NK-92 treated with Interleukin-12 subunit alpha and Interleukin-12 subunit beta, amount 100 ng/mL, for 24 hours (cell line): ENCODE data around the gene NDOR1.
A peak's percentile ranks its signal among the peaks of the same experiment; 100 is the strongest.

Source experiments
- DNase-seq: peaks from one replicate; lab custom pipeline; 2025; lab: John Stamatoyannopoulos, UW

The NDOR1 gene

DNA sequence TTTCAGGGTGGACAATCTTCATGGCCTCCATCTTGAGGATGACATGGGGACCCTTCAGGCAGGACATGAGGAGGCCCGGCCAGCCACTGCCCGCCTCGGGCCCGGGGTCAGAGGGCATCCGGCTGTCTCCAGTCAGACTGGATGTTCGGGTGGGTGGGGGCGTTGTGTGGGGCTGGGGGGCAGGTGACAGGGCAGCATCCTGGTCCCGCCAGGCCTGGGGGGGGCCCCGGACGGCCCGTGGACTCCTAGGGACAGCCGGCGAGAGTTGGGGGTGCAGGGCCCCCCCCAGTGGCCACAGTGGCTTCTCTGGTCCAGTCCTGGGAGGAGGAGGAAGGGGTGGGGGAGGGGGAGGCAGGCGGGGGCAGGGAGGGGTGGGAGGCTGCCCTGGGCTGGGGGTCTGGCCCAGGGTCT is 15.6 kb downstream of the NDOR1 start:
- DNase-seq, result no peak

DNA sequence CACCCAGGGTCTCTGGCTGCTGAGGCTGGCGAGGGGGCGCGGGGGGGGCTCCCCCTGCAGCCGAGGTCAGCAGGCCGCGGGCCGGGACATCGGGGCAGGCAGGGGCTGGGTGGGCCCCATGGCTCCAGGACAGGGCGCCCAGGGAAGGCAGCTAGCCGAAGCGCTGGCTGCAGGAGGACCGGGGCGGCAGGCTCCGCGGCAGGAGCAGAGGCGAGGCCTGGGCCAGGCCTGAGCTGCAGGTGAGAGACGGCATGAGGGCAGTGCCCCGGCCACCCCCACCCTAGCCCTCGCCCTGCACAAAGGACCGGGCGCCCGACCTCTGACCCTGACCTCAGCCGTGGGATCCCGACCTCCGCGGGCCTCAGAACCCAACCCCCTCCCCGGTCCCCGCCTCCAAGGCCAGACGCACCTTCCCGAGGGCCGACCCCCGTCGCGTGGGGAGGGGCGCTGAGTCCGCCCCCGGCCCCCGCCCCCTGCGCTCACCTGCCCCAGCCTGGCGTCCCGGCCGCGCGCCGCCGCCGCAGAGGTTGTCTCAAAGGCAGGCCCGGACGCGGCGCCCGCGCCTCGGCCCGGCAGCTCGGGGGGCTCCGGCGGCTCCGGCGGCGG is 16.1 kb downstream of the NDOR1 start:
- DNase-seq, result no peak

DNA sequence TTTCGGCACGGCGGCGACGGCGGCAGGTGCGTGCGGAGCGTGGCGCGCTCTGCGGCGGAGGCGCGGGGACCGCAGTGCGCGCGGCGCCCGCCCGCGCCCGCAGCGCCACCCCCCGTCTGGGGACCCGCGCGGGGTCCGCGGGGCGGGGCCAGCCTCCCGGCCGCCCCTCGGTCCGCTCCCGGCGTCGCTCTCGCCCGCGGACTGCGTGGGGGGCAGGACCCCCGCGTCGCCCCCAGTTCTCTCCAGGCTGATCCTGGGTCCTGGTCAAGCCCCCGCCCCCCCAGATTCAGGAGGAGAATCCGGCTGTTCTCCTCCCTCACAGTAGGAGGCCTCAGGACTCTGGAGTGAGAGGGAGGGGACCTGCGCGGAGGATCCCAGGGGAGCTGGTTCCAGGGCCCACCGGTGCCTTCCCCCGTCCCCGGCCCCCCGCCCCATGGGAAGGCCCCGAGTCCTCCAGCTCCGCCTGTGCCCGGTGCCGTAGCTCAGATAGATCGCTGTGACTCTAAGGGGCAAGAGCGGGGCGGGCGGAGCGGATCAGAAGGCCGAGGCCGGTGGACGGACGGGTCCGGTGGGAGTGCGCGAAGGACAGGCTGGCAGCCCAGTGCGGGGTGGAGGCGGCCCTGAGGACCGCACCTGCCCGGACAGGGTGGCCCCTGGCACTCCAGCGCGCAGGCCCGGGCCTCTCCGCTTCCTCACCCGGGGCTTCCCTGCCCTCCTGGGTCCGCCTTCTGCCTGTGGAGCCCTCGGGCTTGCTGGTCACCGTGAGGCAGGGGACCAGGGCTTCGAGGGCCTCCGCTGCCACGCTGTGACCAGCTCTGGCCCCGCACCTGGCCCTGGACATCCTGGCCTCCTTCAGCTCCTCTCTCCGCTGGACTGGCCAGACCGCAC is 16.9 kb downstream of the NDOR1 start, which contains the start of gene RNF208:
Gene RNF208, minus strand, starts transcription at position 51 of the 888 bp plus-strand sequence. CDS start 1,028 bp downstream, outside the sequence.
- no peak for DNase-seq

DNA sequence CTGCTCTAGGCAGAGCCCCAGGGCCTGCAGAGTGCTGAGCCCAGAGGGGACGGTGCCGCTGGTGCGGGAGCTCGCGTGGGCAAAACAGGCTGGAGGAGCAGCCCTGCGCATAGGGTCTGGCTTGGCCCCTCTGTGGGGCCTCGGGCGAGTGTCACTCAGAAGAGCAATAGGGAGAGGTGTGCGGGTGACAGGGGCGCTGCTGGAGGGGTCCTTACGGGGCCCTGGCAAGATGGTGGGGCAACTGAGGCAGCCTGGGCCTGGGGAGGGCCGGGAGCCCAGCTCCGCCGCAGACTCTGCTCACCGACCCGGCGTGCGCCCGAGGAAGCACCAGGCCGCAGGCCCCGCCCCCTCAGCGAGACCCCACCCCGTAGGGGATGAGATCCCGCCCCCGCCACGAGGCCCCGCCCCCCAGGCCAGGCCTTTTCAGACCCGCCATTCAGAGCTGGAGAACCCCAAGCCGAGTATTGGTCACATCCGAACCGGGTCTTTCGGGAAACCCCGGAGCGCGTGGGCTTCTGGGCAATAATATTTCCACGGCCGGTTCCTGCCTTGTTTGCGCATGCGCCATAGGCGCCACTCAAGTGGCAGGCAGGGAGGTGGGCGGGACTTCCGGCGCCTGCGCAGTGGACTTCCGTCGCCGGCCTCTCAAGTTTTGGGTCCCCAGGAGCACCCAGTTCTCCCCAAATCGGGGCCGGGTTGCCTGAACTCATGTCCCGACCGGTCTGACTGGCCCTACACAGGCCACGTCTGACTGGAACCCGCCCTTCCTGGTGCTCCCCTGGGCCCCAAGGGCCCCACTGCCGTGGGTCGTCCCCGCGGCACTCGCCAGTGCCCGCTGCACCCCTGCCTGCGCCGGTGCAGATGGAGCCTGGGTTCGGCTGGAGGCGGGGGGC is 17.8 kb downstream of the NDOR1 start:
- DNase-seq, result peak; percentile 96

DNA sequence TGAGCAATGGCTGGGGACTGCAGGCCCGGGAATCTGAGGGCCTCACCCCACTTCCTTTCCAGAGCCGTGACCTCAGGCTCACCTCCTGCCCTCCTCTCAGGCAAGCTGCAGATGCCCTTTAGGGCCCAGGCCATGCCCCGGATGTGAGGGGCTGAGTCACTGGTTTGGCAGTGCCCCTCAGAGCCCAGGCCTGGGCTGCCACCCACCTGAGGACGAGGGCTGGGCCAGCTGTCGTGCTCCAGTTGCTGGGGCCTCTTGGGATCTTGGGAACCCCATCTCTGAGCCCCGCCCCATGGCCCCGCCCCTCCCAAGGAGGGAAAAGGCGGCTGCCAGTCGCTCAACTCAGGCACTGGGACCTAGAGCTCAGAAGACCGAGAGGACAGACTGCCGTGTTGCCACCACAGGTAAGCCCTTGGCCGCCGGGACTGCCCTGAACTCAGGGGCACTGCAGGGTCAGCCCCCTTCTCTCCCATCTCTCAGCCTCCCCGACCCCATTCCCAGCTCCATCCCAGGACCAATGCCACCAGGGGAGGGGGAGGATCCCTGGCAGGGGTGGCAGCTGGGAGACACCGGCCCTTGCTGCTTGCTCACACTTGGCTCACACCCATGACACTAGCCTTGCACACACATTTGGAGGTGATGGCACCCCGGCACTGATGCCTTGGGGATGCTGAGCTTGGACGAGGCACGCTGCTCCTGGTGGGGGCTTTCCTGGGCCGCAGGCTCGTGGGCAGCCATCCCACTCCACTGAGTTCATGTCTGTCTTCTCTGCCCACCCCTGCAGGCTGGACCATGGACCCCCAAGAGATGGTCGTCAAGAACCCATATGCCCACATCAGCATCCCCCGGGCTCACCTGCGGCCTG is 19.6 kb downstream of the NDOR1 start, which contains the start of gene CYSRT1:
Gene CYSRT1, plus strand, starts transcription at position 345 of the 865 bp plus-strand sequence. Its CDS starts 448 bp downstream, at position 793.
- no peak for DNase-seq

DNA sequence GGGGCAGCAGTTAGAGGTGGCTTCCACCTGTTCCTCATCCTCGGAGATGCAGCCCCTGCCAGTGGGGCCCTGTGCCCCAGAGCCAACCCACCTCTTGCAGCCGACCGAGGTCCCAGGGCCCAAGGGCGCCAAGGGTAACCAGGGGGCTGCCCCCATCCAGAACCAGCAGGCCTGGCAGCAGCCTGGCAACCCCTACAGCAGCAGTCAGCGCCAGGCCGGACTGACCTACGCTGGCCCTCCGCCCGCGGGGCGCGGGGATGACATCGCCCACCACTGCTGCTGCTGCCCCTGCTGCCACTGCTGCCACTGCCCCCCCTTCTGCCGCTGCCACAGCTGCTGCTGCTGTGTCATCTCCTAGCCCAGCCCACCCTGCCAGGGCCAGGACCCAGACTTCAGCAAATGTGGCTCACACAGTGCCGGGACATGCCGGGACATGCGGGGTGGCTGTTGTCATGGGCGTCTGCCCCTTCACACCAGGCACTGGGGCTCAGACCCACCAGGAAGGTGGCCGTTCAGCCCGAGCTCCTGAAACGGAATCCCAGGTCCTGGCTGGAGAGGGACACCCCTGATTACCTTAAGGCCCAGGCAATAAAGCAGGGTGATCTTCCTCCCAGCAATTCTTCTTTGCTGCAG is 20.3 kb downstream of the NDOR1 start:
- no peak for DNase-seq

DNA sequence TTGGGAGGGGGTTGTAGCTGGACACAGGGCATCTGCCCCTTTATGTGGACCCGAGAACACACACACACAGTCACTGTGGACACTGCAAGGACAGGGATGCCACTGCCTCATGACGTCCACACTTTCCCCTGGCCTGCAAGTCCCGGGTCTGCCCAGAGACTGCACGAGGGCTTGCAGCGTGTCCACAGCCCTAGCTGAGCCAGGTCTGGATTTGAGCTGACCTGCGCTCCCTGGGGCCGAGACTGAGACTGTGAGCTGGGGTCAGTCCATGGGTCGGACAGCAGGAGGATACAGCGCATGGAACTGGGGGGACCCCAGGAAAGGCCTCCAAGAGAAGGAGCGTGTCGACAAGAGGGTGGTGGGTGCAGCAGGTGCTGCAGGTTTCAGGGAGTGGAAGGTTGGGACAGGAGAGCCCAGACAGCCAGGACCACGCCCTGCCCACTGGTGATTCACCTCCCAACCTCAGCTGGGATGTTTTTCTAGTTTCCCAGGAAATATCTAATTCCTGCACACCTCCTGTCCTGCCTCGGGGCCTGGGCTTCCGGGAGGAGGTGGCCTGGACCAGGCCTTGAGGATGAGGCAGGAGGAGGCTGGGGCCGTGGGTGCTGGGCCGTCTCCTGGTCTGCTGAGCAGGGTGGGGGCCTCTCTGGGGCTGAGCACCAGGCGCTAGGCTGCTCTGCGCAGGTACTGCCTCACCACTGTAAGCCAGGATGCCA is 21.0 kb downstream of the NDOR1 start:
- no peak for DNase-seq

DNA sequence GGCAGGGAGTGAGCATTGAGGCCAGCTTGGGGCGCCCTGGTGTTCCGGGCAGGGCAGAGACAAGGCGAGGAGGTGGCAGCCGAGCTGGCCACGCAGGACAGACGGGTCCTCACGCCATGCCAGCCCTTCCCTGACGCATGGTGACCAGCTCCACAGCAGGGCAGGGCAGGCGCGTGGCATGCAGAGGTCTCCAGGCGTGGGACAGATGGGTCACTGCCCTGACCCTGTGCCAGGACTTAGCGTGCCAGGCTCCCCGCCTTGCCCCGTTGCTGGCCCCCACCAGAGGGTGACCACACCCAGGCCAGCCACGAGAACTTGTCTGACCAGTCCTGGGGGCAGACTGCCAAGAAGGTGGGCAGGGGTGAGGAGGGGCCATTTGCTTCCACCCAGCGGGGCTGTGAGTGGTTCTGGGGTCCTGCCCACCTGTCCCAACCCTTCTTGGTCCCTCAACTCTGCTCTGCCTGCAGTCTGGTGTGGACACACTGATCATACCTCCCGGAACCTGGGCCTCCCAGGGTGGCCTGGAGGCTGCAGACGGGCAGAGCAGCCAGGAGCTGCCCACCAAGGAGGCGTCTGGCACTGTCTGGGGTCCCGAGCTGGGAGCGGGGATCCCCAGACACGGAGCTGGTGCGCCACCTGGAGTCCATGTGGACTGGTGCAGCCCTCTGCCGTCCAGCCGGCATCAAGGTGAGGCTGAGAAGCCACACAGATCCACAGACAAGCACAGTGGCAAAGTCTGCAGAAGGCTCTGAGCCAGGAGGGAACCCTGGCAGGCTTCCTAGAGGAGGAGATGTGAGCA is 21.8 kb downstream of the NDOR1 start, which contains the start of gene RNF224:
Gene RNF224, plus strand, starts transcription at position 449 of the 799 bp plus-strand sequence. CDS start 834 bp downstream, outside the sequence.
- peak; percentile 43 for DNase-seq

DNA sequence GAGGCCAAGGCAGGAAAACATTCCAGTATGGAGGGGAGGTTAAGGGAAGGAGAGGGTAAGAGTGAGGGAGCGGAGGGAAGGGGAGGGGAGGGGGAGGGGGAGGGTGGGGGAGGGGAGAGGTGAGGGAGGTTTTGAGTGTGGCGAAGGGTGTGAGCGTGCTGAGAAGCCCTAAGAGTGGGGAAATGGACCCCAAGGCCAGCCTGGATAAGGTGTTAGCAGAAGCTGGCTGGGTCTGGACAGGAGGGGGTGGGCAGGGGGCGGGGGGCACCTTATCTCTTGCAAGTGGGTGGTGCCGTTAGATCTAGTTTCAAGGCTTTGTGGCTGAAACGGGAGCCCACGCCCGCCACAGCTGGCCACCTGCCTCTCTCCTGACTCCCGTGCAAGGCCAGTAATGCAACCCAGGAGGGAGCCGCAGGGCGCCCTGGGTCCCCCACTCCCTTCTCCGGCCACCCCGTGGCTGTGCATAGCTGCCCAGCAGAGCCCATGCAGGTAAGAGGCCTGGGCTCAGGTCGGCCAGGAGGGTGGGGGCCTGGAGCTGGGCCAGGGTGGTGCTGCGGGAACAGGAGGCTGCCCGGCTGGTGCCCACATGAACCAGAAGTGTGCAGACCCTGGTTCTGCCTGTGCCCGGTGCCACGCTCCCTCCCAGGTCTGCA is 22.5 kb downstream of the NDOR1 start:
- DNase-seq, result no peak

DNA sequence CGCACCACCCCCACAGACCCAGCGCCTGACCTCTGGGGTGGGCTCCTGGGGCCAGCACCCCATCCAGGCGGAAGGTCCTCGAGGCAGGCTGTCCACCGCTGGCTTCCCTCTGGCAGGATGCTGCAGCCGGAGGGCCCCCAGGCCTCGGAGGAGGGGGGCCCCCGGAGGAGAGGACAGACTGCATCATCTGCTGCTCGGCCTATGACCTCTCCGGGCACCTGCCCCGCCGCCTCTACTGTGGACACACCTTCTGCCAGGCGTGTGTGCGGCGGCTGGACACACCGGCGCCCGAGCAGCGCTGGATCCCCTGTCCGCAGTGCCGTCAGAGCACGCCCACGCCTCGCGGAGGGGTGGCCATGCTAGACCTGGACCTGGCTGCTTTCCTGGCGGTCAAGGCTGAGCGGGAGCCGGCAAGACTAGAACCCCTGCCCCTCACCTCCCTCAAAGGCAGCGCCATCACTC is 23.0 kb downstream of the NDOR1 start:
- DNase-seq, result no peak

DNA sequence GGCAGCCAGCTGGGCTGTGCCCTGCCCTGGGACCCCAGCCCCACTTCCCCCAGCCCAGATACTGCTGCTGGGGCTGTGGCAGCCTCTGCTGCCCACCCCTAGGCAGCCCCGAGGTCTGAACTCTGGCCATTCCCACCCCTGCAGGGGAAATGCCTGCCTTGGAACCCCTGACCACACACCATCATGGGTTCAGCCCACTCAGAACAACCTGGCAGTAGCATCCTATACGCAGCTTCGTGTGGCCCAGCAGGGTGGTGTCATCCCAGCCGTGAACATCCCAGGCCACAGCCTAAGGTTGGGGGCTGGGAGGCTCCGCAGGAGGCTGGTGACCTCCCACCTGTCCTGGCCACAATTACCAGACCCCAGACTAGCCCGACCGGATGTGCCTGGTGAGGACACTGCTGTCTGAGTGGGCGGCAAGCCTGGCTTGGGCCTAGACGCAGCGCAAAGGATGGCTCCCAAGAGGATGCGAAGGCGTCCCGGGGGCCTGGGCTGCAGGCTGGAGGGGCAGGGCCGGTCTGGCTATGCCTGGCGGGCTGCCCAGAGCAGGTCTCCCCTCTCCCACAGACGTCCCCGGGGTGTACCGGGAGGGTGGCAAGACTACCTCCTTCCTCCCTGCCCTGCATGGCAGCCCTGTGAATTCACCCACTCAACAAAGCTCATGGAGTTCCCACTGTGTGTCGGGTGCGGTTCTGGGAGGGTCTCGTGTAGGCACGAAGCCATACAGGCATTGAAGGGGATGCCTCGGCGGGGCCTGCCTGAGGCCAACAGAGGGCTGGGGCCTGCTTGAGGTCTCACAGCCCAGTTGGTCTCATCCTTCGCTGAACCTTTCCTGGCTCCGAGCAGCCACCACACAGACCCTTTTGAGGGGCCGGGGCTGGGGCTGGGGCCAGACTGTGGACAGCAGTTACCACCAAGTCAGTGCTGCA is 23.7 kb downstream of the NDOR1 start:
- no peak for DNase-seq

DNA sequence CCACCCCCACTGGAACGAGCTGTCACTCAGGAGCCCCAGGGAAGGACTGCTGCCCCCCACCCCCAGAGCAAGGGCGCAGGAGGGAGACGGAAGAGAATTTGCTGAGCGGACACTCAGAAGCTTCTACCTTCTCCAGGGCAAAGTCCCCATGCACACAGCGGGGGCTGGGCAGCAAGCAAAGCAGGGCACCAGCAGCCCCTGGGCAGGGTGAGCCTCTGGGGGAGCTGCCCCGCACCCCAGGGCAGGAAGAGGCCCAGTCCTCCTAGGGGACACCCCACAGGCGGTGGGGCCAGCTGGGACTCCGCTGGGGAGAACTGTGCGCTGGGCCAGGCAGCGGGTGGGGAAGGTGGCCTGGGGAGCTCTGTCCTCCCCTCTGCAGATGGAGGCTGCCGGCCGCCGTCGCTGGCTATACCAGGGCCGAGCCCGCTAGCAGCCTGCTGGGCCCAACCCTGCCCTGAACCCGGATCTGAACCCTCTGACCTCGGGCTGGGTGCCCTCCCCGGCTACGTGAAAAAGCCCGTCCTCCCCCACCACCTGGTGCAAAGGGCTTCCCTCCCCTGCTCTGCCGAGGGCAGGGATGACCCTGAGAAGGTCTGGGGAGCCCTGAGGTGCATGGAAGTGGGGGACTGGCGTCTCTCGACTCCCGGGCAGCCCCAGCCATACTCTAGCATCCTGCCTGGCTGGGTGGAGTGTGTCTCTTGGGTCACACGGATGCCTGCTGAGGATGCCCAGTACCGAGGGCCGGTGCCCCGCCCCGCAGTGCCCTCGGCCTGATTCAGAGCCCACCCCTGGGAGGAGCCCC is 24.6 kb downstream of the NDOR1 start:
- DNase-seq, result no peak

DNA sequence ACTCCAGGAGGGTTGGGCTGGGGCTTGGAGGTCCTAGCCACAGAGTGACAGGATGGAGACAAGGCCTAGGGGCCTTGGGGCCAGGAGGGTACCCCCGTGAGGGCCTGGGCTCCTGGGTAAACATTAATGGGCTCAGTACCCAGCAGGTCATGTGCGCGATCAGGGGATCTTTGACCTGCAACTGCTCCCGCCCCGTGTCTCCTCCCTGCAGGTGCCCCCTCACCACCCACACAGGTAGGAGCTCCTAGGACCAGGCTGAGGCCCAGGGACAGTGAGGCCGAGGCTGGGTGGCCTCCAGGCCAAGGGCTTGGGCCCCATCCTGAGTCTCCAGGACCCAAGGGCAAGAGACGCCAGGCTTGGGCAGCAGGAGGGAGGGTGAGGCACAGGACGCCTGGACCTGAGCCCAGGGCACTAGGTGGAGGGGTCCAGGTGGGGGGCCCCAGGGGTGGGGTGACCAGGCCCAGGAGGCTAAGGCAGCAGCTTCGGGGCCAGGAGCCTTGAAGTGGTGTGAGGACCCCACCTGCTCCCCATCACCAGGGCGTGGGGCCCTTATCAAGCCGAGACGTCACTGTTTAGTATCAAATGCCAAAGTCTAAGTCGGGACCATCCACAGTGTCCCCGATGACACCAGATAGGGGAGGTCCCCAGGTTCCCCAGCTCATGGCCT is 25.3 kb downstream of the NDOR1 start, which contains the start of gene SLC34A3:
Gene SLC34A3, plus strand, starts transcription at position 197 of the 667 bp plus-strand sequence. CDS start 802 bp downstream, outside the sequence.
- DNase-seq, result no peak

DNA sequence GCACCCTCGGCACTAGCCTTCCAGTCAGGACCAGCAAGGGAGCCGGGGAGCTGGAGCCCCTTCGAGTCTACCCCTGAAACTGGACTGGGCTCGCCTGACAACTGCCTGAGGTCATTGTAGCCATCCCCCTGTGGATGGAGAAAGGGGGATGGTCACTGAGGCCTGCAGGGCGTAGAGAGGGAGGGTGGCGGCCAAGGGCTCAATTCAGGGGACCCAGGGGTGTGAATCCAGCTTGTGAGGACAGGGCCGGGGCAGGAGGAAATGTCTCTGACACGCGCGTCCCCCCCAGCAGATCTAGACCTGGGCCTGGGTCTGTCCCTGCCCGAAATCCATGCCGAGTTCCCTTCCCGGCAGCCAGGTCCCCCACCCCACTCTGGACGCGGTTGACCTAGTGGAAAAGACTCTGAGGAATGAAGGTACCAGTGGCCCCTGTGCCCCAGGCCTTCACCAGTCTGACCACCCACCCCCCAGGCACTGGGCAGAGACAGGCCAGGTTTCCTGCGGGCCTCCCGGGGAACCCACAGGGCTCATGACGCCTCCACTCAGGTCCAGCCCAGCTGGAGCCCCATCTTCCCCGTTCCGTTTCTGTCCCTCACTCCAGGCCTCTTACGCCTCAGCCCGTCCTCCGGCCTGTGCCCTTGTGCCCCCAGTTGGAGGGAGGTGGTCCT is 26.0 kb downstream of the NDOR1 start:
- DNase-seq, result no peak

DNA sequence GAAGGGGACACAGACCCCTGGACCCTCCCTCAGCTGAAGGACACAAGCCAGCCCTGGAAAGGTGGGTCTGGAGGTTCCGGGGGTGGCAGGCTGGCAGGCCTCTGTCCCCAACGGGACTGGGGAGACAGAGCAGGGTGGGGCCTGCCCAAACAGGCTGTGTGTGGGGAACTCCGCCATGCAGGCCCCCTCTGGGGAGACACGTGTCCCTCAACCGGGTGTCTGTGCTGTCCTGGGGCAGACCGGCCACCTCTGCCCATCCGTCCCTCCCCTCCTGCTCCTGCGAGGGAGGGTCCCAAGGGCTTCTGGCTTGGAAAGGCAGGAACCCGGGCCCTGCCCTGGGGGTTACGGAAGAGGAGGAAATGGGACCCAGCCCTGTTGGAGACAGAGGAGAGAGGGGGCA is 26.6 kb downstream of the NDOR1 start:
- DNase-seq, result no peak
